GM12872 (cell line): ENCODE data around the gene AFAP1L2.

ENCODE experiments used
- CTCF ChIP-seq: IDR thresholded peaks from 3 replicates; pipeline ENCODE4 v1.5.1; 2011; ENCODE audit warnings: low read depth, mild to moderate bottlenecking, low read length, moderate library complexity; ENCODE audit not compliant: insufficient read depth

Gene AFAP1L2

GRCh38 chr10:114393886-114394285, 10.4 kb downstream of the AFAP1L2 start:
- TF ChIP-seq CTCF = no peak

GRCh38 chr10:114393482-114393881, 10.8 kb downstream of the AFAP1L2 start:
- TF ChIP-seq CTCF = no peak

GRCh38 chr10:114392112-114392835, 12.0 kb downstream of the AFAP1L2 start:
- no peak for TF ChIP-seq CTCF

- no peak for TF ChIP-seq CTCF
Measured at GRCh38 chr10:114391599-114391998, 12.7 kb downstream of the AFAP1L2 start.

- no peak for TF ChIP-seq CTCF
Measured at GRCh38 chr10:114389426-114389825, 14.9 kb downstream of the AFAP1L2 start.

GRCh38 chr10:114388275-114388674, 16.0 kb downstream of the AFAP1L2 start:
- no peak for TF ChIP-seq CTCF

- TF ChIP-seq CTCF = no peak
Measured at GRCh38 chr10:114387784-114388183, 16.5 kb downstream of the AFAP1L2 start.

- no peak for TF ChIP-seq CTCF
Measured at GRCh38 chr10:114386452-114386851, 17.9 kb downstream of the AFAP1L2 start.
